ENCODE data around the gene KNOP1.
A peak's percentile ranks its signal among the peaks of the same experiment; 100 is the strongest.

The KNOP1 gene

DNA sequence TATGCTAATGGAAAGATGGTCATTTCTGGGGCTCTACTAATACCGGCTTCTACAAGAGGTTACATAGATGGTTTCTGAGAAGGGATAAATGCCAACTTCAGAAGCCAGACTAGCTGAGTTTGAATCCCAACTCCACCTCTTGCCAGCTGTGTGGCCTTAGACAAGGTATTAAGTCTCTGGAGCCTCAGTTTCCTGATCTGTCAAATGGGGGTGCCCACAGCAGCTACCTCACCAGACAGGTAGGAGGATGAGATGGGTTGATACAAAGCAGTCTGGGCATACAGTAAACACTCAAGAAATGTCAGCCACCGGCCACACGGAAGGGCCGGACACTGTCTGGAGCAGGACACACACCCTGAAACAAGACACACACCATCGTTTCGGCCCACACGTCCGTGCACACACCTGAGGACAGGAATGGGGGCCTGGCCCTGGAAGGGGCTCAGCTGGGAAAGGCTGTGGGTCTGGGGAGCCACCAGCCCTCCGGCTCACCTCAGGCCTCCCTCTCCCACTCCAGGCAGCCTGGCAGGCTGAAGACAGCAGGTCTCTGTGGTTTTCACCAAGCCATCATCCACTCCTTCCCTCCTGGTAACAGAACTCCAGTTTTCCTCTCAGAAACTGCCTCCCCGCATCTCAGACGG is 5.5 kb downstream of the KNOP1 start:
- TF ChIP-seq, protein P1, sequence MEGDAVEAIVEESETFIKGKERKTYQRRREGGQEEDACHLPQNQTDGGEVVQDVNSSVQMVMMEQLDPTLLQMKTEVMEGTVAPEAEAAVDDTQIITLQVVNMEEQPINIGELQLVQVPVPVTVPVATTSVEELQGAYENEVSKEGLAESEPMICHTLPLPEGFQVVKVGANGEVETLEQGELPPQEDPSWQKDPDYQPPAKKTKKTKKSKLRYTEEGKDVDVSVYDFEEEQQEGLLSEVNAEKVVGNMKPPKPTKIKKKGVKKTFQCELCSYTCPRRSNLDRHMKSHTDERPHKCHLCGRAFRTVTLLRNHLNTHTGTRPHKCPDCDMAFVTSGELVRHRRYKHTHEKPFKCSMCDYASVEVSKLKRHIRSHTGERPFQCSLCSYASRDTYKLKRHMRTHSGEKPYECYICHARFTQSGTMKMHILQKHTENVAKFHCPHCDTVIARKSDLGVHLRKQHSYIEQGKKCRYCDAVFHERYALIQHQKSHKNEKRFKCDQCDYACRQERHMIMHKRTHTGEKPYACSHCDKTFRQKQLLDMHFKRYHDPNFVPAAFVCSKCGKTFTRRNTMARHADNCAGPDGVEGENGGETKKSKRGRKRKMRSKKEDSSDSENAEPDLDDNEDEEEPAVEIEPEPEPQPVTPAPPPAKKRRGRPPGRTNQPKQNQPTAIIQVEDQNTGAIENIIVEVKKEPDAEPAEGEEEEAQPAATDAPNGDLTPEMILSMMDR (conservative IDR thresholded peaks at IDR 0.05; ENCODE audit: low read length) = no peak
- TF ChIP-seq EZH2phosphoT487 (IDR thresholded peaks at IDR 0.05; ENCODE audit: borderline replicate concordance) = no peak
- no peak overlapping the region for H3K9ac ChIP-seq (ENCODE audit: low read depth, low read length, poor library complexity, severe bottlenecking)
- H3K4me2 ChIP-seq (ENCODE audit: low read depth, low read length, poor library complexity, severe bottlenecking) = peak overlapping the region; percentile 9
- H4K20me1 ChIP-seq (ENCODE audit: insufficient read depth, low read length, poor library complexity, severe bottlenecking) = no peaks in the 10 kb centered on the region
- no peaks in the 10 kb centered on the region for H3K9me2 ChIP-seq (replicated peaks; ENCODE audit: low read depth, low read length)
- H2AFZ ChIP-seq (ENCODE audit: low read length) = no peak overlapping the region
- no peaks in the 10 kb centered on the region for H3F3A ChIP-seq (ENCODE audit: low read depth)
- H3K4me1 ChIP-seq (ENCODE audit: insufficient read depth, low read length, poor library complexity, severe bottlenecking) = peaks cover 18% of the 10 kb centered on the region
- no peak overlapping the region for H3K4me3 ChIP-seq (ENCODE audit: low read length, poor library complexity, severe bottlenecking)
- no peaks in the 10 kb centered on the region for H3K9me3 ChIP-seq (ENCODE audit: insufficient read depth, low read depth, low read length)
- no peaks in the 10 kb centered on the region for H3K27me3 ChIP-seq (ENCODE audit: insufficient read depth, low read length, poor library complexity, severe bottlenecking)
- H3K79me2 ChIP-seq (ENCODE audit: insufficient read depth, low read length) = peaks cover 25% of the 10 kb centered on the region
- peaks cover 4% of the 10 kb centered on the region; the same call in 1 of the 2 replicates for H3K36me3 ChIP-seq (ENCODE audit: insufficient read depth, low read length)

DNA sequence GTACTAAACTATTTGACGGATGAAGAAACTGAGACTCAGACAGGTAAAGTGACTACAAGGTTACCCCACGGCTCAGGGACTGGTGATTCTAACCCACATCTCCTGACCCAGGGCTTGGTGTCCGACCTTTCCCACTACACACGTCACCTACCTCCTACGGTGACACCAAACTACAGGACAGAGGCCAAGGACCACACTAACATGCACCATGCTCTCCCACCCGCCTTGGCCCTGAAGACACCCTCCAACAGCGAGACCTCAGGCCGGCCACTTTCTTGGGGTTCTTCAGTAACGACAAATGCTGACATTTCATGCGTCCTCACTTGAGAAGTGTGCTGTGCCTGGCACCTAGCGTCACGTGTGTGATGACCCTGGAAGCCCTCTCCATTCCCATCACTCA is 6.4 kb downstream of the KNOP1 start:
- H3K36me3 ChIP-seq (ENCODE audit: insufficient read depth, low read length) = peaks cover 8% of the 10 kb centered on the region; the same call in 1 of the 2 replicates

DNA sequence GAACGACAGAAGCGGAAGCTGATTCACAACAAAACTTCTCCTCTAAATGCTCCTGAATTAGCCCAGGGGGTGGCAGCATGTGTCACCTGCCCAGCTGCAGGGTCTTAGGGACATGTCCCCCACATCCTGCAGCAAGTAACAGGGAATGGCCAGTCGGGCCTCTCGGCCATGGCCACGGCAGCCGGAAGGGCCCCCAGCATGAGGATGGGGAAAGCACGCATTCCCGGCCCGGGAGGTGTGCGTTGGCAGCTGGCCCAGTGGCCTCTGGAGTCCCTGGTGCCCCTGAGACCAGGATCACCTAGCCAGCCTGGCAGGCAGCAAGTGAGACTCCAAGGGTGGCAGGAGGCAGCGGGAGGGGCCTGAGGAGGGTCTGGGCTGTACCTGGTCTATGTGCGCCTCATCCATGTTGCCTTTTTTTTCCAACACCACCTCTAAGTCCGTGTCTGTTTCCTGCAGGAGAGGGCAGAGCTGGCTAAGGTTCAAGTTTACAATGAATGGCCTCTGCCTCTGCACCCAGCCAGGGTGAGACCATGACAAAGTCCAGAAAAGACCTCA is 7.0 kb downstream of the KNOP1 start:
- Histone ChIP-seq H3K36me3 (ENCODE audit: insufficient read depth, low read length) (peaks cover 14% of the 10 kb centered on the region; the same call in 1 of the 2 replicates), H3K4me2 (ENCODE audit: low read depth, low read length, poor library complexity, severe bottlenecking) (no peak overlapping the region), H3K9ac (ENCODE audit: low read depth, low read length, poor library complexity, severe bottlenecking) (no peak overlapping the region), H3K4me3 (ENCODE audit: low read length, poor library complexity, severe bottlenecking) (no peak overlapping the region), H2AFZ (ENCODE audit: low read length) (no peak overlapping the region), H4K20me1 (ENCODE audit: insufficient read depth, low read length, poor library complexity, severe bottlenecking) (no peaks in the 10 kb centered on the region), H3F3A (ENCODE audit: low read depth) (no peaks in the 10 kb centered on the region), H3K27me3 (ENCODE audit: insufficient read depth, low read length, poor library complexity, severe bottlenecking) (no peaks in the 10 kb centered on the region), H3K9me2 (replicated peaks; ENCODE audit: low read depth, low read length) (no peaks in the 10 kb centered on the region), H3K4me1 (ENCODE audit: insufficient read depth, low read length, poor library complexity, severe bottlenecking) (peaks cover 4% of the 10 kb centered on the region), H3K79me2 (ENCODE audit: insufficient read depth, low read length) (peaks cover 10% of the 10 kb centered on the region), H3K9me3 (ENCODE audit: insufficient read depth, low read depth, low read length) (no peaks in the 10 kb centered on the region)
- TF ChIP-seq EZH2phosphoT487 (IDR thresholded peaks at IDR 0.05; ENCODE audit: borderline replicate concordance) = no peak
- TF ChIP-seq, protein P1 (conservative IDR thresholded peaks at IDR 0.05; ENCODE audit: low read length) = no peak

More for the DNA sequence above, 6.4 kb downstream of the KNOP1 start:
- H2AFZ ChIP-seq (ENCODE audit: low read length) = no peak overlapping the region
- H3K79me2 ChIP-seq (ENCODE audit: insufficient read depth, low read length) = peaks cover 16% of the 10 kb centered on the region
- TF ChIP-seq, protein P1 (conservative IDR thresholded peaks at IDR 0.05; ENCODE audit: low read length) = no peak
- no peak for TF ChIP-seq EZH2phosphoT487 (IDR thresholded peaks at IDR 0.05; ENCODE audit: borderline replicate concordance)
- no peak overlapping the region for H3K4me3 ChIP-seq (ENCODE audit: low read length, poor library complexity, severe bottlenecking)
- H3K4me2 ChIP-seq (ENCODE audit: low read depth, low read length, poor library complexity, severe bottlenecking) = no peak overlapping the region
- no peaks in the 10 kb centered on the region for H4K20me1 ChIP-seq (ENCODE audit: insufficient read depth, low read length, poor library complexity, severe bottlenecking)
- no peaks in the 10 kb centered on the region for H3K9me3 ChIP-seq (ENCODE audit: insufficient read depth, low read depth, low read length)
- H3F3A ChIP-seq (ENCODE audit: low read depth) = no peaks in the 10 kb centered on the region
- no peaks in the 10 kb centered on the region for H3K27me3 ChIP-seq (ENCODE audit: insufficient read depth, low read length, poor library complexity, severe bottlenecking)
- H3K4me1 ChIP-seq (ENCODE audit: insufficient read depth, low read length, poor library complexity, severe bottlenecking) = peaks cover 10% of the 10 kb centered on the region
- H3K9ac ChIP-seq (ENCODE audit: low read depth, low read length, poor library complexity, severe bottlenecking) = no peak overlapping the region
- no peaks in the 10 kb centered on the region for H3K9me2 ChIP-seq (replicated peaks; ENCODE audit: low read depth, low read length)
